HepG2 (cell line): ENCODE results near the gene POLA2. TPM values are rescaled to one million over a fixed set of nuclear protein-coding genes. Genes with fewer than 3 reads are reported as not detected.
A peak's percentile ranks its signal among the peaks of the same experiment; 100 is the strongest.

Experiments
- ATAC-seq: fragments of 200-7000 bp; cut with Tn5 transposase; 3 replicates; pipeline ENCODE4 v1.9.1; 2020; ENCODE audit warnings: mild to moderate bottlenecking, moderate library complexity
- BruUV-seq: library from RNA; stranded (reverse); fragments of 400-500 nt; replicated peaks from 2 replicates; lab custom pipeline; 2021; lab: Mats Ljungman, UMichigan
- CTCF ChIA-PET: fragments of 300-600 bp; formaldehyde crosslinking; extraction: SDS; loops from one replicate; lab custom pipeline; 2021; ENCODE audit warnings: low total read pairs, inconsistent platforms, low intra/inter-chr PET ratio; lab: Yijun Ruan, JAX
- POLR2A ChIA-PET: fragments of 350-600 bp; sonication (Branson Sonifier 250); formaldehyde crosslinking; loops from one replicate; lab custom pipeline; 2020; ENCODE audit warnings: antibody characterized with exemption, inconsistent platforms; lab: Yijun Ruan, JAX
- DNase-seq: peaks from one replicate; pipeline ENCODE4 v3.0.0-alpha.2; 2015; ENCODE audit warnings: low spot score
- FAIRE-seq: peaks from 3 replicates; lab custom pipeline; 2011; peaks lifted over from hg19 to GRCh38; lab: Jason Lieb, UNC
- H2AFZ ChIP-seq: one replicate; pipeline ENCODE4 v1.6.1; 2011; ENCODE audit warnings: low read length, inconsistent platforms
- H3K27ac ChIP-seq: fragments of 300-600 bp; 3 replicates; pipeline ENCODE4 v1.8.0; 2011; ENCODE audit warnings: mixed run types, mild to moderate bottlenecking, mixed read lengths, low read length, inconsistent platforms; ENCODE audit not compliant: insufficient read depth; ENCODE audit errors: extremely low read length
- H3K27me3 ChIP-seq, 2 experiments: fragments of 200-600 bp in 1 of 2; 2 replicates in 1 of 2; 3 replicates in 1 of 2; pipeline versions ENCODE4 v1.6.0 to v1.8.0; 2011; ENCODE audit warnings: low read length in 2 of 2, mild to moderate bottlenecking in 2 of 2, moderate library complexity in 2 of 2, inconsistent platforms in 1 of 2; ENCODE audit not compliant: insufficient read depth in 2 of 2, control insufficient read depth in 1 of 2
- H3K36me3 ChIP-seq, 2 experiments: fragments of 200-600 bp in 1 of 2; replicated peaks in 1 of 2; 2 replicates in 1 of 2; 3 replicates in 1 of 2; pipeline versions ENCODE4 v1.5.1 to v1.8.0; 2011; ENCODE audit warnings: low read length in 2 of 2, inconsistent platforms in 1 of 2; ENCODE audit not compliant: insufficient read depth in 2 of 2, control insufficient read depth in 1 of 2
- H3K4me1 ChIP-seq: 2 replicates; pipeline ENCODE4 v1.5.1; 2012; ENCODE audit warnings: low read length, inconsistent platforms; ENCODE audit not compliant: insufficient read depth
- H3K4me2 ChIP-seq: 2 replicates; pipeline ENCODE4 v1.6.0; 2011; ENCODE audit warnings: low read depth, low read length, inconsistent platforms
- H3K4me3 ChIP-seq, 3 experiments: fragments of 200-600 bp in 1 of 3; sonication (generic), shearing (Covaris generic) in 1 of 3; replicated peaks in 1 of 3; 2 replicates each; pipeline ENCODE4 v1.5.1; 2011 to 2016; ENCODE audit warnings: low read length in 3 of 3, inconsistent platforms in 2 of 3, low read depth in 2 of 3, mild to moderate bottlenecking in 2 of 3, control low read depth in 1 of 3, mixed read lengths in 1 of 3; ENCODE audit not compliant: insufficient read depth in 1 of 3
- H3K79me2 ChIP-seq: one replicate; pipeline ENCODE4 v1.6.1; 2011; ENCODE audit warnings: low read length, inconsistent platforms; ENCODE audit not compliant: insufficient read depth
- H3K9ac ChIP-seq: 2 replicates; pipeline ENCODE4 v1.6.0; 2011; ENCODE audit warnings: mild to moderate bottlenecking, low read depth, low read length, inconsistent platforms; ENCODE audit not compliant: insufficient read depth
- H3K9me3 ChIP-seq: 2 replicates; pipeline ENCODE4 v1.5.1; 2012; ENCODE audit warnings: mild to moderate bottlenecking, low read length
- H4K20me1 ChIP-seq: 2 replicates; pipeline ENCODE4 v1.6.0; 2011; ENCODE audit warnings: inconsistent platforms, mild to moderate bottlenecking, low read length, moderate library complexity; ENCODE audit not compliant: insufficient read depth
- AGO1 ChIP-seq: fragments of 200-400 bp; formaldehyde crosslinking; IDR thresholded peaks from 2 replicates; pipeline ENCODE4 v1.6.1; 2017; ENCODE audit warnings: mild to moderate bottlenecking, low read depth, low read length, moderate library complexity; ENCODE audit not compliant: poor library complexity, severe bottlenecking
- AGO2 ChIP-seq: fragments of 200-400 bp; formaldehyde crosslinking; optimal IDR thresholded peaks from 2 replicates; pipeline ENCODE3; 2017; ENCODE audit warnings: mild to moderate bottlenecking, low read depth, low read length, moderate library complexity
- CBX2 ChIP-seq, 2 experiments: fragments of 200-600 bp in 1 of 2; sonication (generic); formaldehyde crosslinking in 1 of 2; IDR thresholded peaks; 2 replicates each; pipeline versions ENCODE4 v1.7.0 to v1.8.1; 2018 to 2022; ENCODE audit warnings: low read depth in 2 of 2, low read length in 1 of 2, mild to moderate bottlenecking in 1 of 2, missing genetic modification reagents in 1 of 2
- CCDC6 ChIP-seq: sonication (generic); formaldehyde crosslinking; IDR thresholded peaks from 2 replicates; pipeline ENCODE4 v1.8.1; 2022; ENCODE audit warnings: mild to moderate bottlenecking, missing genetic modification reagents, moderate library complexity
- HDAC1 ChIP-seq: sonication (generic); formaldehyde crosslinking; IDR thresholded peaks from 2 replicates; pipeline ENCODE4 v1.5.1; 2020; ENCODE audit warnings: mild to moderate bottlenecking, missing genetic modification reagents
- RCOR2 ChIP-seq: IDR thresholded peaks from 2 replicates; pipeline ENCODE4 v1.6.1; 2016; ENCODE audit warnings: missing biosample characterization, missing genetic modification reagents
- SNAI1 ChIP-seq: sonication (generic); formaldehyde crosslinking; IDR thresholded peaks from 2 replicates; pipeline ENCODE4 v1.5.0; 2020; ENCODE audit warnings: mild to moderate bottlenecking, missing genetic modification reagents, borderline replicate concordance
- TBX2 ChIP-seq: sonication (generic); formaldehyde crosslinking; IDR thresholded peaks from 2 replicates; pipeline ENCODE4 v1.5.0; 2020; ENCODE audit warnings: missing genetic modification reagents, mild to moderate bottlenecking, borderline replicate concordance
- TFDP2 ChIP-seq: sonication (generic); formaldehyde crosslinking; IDR thresholded peaks from 2 replicates; pipeline ENCODE4 v1.4.0; 2020; ENCODE audit warnings: missing genetic modification reagents
- THAP8 ChIP-seq: sonication (generic); formaldehyde crosslinking; IDR thresholded peaks from 2 replicates; pipeline ENCODE4 v1.5.1; 2020; ENCODE audit warnings: missing genetic modification reagents, mild to moderate bottlenecking, borderline replicate concordance
- TIGD3 ChIP-seq: sonication (generic); formaldehyde crosslinking; IDR thresholded peaks from 2 replicates; pipeline ENCODE4 v1.5.1; 2020; ENCODE audit warnings: mild to moderate bottlenecking, missing genetic modification reagents, borderline replicate concordance
- ZNF687 ChIP-seq: sonication (generic); formaldehyde crosslinking; IDR thresholded peaks from 2 replicates; pipeline ENCODE4 v1.5.1; 2020; ENCODE audit warnings: mild to moderate bottlenecking, missing genetic modification reagents, moderate library complexity
- ZNF788 ChIP-seq: sonication (generic); formaldehyde crosslinking; IDR thresholded peaks from 2 replicates; pipeline ENCODE4 v1.5.0; 2020; ENCODE audit warnings: mild to moderate bottlenecking, missing genetic modification reagents, borderline replicate concordance
- ZNF891 ChIP-seq: sonication (generic); formaldehyde crosslinking; IDR thresholded peaks from 2 replicates; pipeline ENCODE4 v1.5.0; 2020; ENCODE audit warnings: mild to moderate bottlenecking, missing genetic modification reagents
- ZSCAN20 ChIP-seq: sonication (generic); formaldehyde crosslinking; IDR thresholded peaks from 2 replicates; pipeline ENCODE4 v1.4.0; 2020; ENCODE audit warnings: missing genetic modification reagents, mild to moderate bottlenecking, borderline replicate concordance
- WGBS: methylation state at CpG from one replicate; pipeline ENCODE4 v1.1.6; 2017; ENCODE audit warnings: low lambda C conversion rate; 5-methylcytosine and 5-hydroxymethylcytosine counted together
- in situ Hi-C: cut with HindIII; loops from 2 replicates; pipeline ENCODE4 v1.10.0; 2017; ENCODE audit warnings: low pct_unique_long_range_greater_than_20kb; ENCODE audit not compliant: extremely low pct_ligation_motif_present
- intact Hi-C: fragments of 100-400 bp; cut with micrococcal nuclease; formaldehyde crosslinking; loops from one replicate; pipeline ENCODE4 v1.10.0; 2022; ENCODE audit not compliant: unreplicated experiment
- polyA plus RNA-seq, 8 experiments: library from polyadenylated mRNA; depleted of rRNA in 3 of 8; stranded (reverse) in 7 of 8; unstranded in 1 of 8; fragments of >200 nt; fragmentation: Illumina TruSeq in 4 of 8; extraction: Trizol in 4 of 8; gene quantifications; 2 replicates each; pipeline versions ENCODE4 v1.2.1 to v1.2.3, GENCODE V29; 2011 to 2016; ENCODE audit warnings: low read depth in 4 of 8, missing spikeins in 1 of 8, mixed read lengths in 1 of 8; ENCODE audit not compliant: insufficient read depth in 1 of 8
- total RNA-seq, 5 experiments: library from RNA; depleted of rRNA; stranded (reverse); fragments of >200 nt; fragmentation: Illumina TruSeq; extraction: Trizol; gene quantifications; 2 replicates each; pipeline ENCODE4 v1.2.3, GENCODE V29; 2016; ENCODE audit warnings: low read depth in 1 of 5

POLA2 gene
- total and polyA plus RNA-seq, 2 of the 13 experiments (the other 11 are each of a cell fraction or from before 2014, with no cell fraction given), result 9.7 to 15.6 TPM

GRCh38 chr11:65213322-65214211, 48.2 kb upstream of the POLA2 start:
- POLR2A ChIA-PET, result interaction anchor here (1.2 kb wide), 1 partner anchor 284 kb away, joined by 3 read pairs; no protein-coding TSS in a partner anchor
- WGBS, result 74% methylated on average over 13 of the region's 26 CpGs
- H3K9ac ChIP-seq, result no peak overlapping the region
- FAIRE-seq (no peak), ATAC-seq (peak; percentile 20), DNase-seq (no peak)
- H2AFZ ChIP-seq, result no peak overlapping the region
- intact Hi-C loops (no loop called here), in situ Hi-C loops (no loop called here)
- no TSS peak for BruUV-seq
- H3K4me1 ChIP-seq, result no peaks in the 10 kb centered on the region
- H3K27me3 ChIP-seq, result no peaks in the 10 kb centered on the region
- H3K9me3 ChIP-seq, result no peaks in the 10 kb centered on the region
- H3K4me2 ChIP-seq, result no peak overlapping the region
- H3K36me3 ChIP-seq, result peaks cover 9 to 21% of the 10 kb centered on the region in 2 experiments; a peak in 4 of 5 replicates
- H3K27ac ChIP-seq, result no peak overlapping the region
- no peak overlapping the region for H3K4me3 ChIP-seq
- no peaks in the 10 kb centered on the region for H4K20me1 ChIP-seq
- H3K79me2 ChIP-seq, result no peaks in the 10 kb centered on the region
- CTCF ChIA-PET, result no interaction called here
- TF ChIP-seq ZNF687 (0 out of 2 replicates have a peak, but pooled peaks have one; percentile 14), CCDC6 (no peak), SNAI1 (CRISPR knock-in tag) (no peak), CBX2 (IDR thresholded peaks at IDR 0.05; ENCODE audit: low read depth, low read length) (no peak), CBX2 (CRISPR knock-in tag; IDR thresholded peaks at IDR 0.05; ENCODE audit: low read depth) (no peak), THAP8 (CRISPR knock-in tag) (no peak), ZSCAN20 (no peak), AGO1 (peak; percentile 91), RCOR2 (CRISPR knock-in tag) (no peak), TFDP2 (CRISPR knock-in tag) (no peak), AGO2 (peak; percentile 89), HDAC1 (CRISPR knock-in tag) (no peak), ZNF891 (no peak), TBX2 (CRISPR knock-in tag) (no peak), ZNF788 (no peak), TIGD3 (CRISPR knock-in tag) (no peak)
